ENCODE data around the gene DLG5.

The DLG5 gene

GRCh38 chr10:77943121-77943901 is 16.8 kb upstream of the DLG5 start:
- DNase-seq = no peak

GRCh38 chr10:77941790-77942189 is 15.2 kb upstream of the DLG5 start:
- no peak for DNase-seq

- no peak for DNase-seq
These were observed 14.1 kb upstream of the DLG5 start for GRCh38 chr10:77940627-77941026.

GRCh38 chr10:77940225-77940624 is 13.7 kb upstream of the DLG5 start:
- no peak for DNase-seq

- peak; percentile 81 for DNase-seq
These were observed 13.0 kb upstream of the DLG5 start for GRCh38 chr10:77939561-77940001.

- no peak for DNase-seq
These were observed 10.4 kb upstream of the DLG5 start for GRCh38 chr10:77936697-77937567.

GRCh38 chr10:77932016-77932715 is 5.6 kb upstream of the DLG5 start:
- DNase-seq = no peak

- DNase-seq = no peak
These were observed 1.1 kb upstream of the DLG5 start for GRCh38 chr10:77927402-77928246.

- peak; percentile 66 for DNase-seq
These were observed 575 bp downstream of the DLG5 start for GRCh38 chr10:77925795-77926565.

- peak; percentile 61 for DNase-seq
These were observed 1.2 kb downstream of the DLG5 start for GRCh38 chr10:77925410-77925794.

GRCh38 chr10:77922566-77923179 is 3.9 kb downstream of the DLG5 start:
- no peak for DNase-seq

GRCh38 chr10:77922055-77922454 is 4.5 kb downstream of the DLG5 start:
- DNase-seq = no peak

- no peak for DNase-seq
These were observed 5.2 kb downstream of the DLG5 start for GRCh38 chr10:77921395-77921794.

GRCh38 chr10:77920495-77920894 is 6.1 kb downstream of the DLG5 start:
- no peak for DNase-seq

- no peak for DNase-seq
These were observed 6.8 kb downstream of the DLG5 start for GRCh38 chr10:77919713-77920108.

GRCh38 chr10:77915319-77916105 is 11.0 kb downstream of the DLG5 start:
- DNase-seq = no peak

GRCh38 chr10:77913090-77913489 is 13.5 kb downstream of the DLG5 start:
- no peak for DNase-seq

- DNase-seq = no peak
These were observed 14.0 kb downstream of the DLG5 start for GRCh38 chr10:77912576-77912975.

GRCh38 chr10:77911535-77912123 is 14.9 kb downstream of the DLG5 start:
- DNase-seq = no peak
